ENCODE results near the gene PSMF1.

DNA sequence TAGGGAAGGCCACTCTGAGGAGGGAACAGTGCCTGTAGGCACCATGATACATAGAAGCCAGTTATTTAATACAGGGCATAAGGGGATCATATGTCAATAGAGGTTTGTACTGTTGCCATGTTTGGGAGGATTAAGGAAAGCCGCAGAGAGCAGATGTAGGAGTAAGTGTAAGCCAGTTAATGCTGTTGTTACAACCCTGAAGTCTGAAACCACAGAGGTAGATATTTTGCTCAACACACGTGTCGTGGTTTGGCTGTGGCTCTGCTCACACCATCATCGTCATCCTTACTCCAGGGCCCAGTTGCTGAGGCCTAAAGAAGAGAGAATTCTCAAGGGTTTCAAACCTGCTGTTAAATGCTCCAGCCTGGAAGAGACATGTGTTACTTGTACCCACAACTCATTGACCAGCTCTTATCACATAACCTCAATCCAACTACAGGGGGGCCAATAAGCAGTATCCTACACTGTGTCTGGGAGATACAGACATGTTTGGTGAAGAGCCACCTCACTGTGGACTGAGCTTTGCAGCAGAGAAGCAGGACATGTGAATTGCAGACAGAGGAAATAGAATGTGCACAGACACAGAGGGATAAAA is 31.0 kb upstream of the PSMF1 start:
- TF ChIP-seq EP300 (IDR thresholded peaks at IDR 0.05) (no peak), CTCF (IDR thresholded peaks at IDR 0.05) (no peak), POLR2A (IDR thresholded peaks at IDR 0.05) (no peak)

Measured in stomach (tissue), 4 donors.